BJ (cell line): ENCODE data around the gene GPC6. TPM values are rescaled to one million over a fixed set of nuclear protein-coding genes. Genes with fewer than 3 reads are reported as not detected.
A peak's percentile ranks its signal among the peaks of the same experiment; 100 is the strongest.

Experiments
- CTCF ChIA-PET: fragments of 350-600 bp; formaldehyde crosslinking; extraction: SDS; loops from one replicate; lab custom pipeline; 2021; ENCODE audit warnings: antibody characterized with exemption, inconsistent platforms; lab: Yijun Ruan, JAX
- POLR2A ChIA-PET: fragments of 300-600 bp; sonication (Branson Sonifier 250); formaldehyde crosslinking; extraction: SDS; loops from one replicate; lab custom pipeline; 2021; ENCODE audit warnings: antibody characterized with exemption; lab: Charles Lee
- DNase-seq: peaks from one replicate; pipeline ENCODE4 v3.0.0-alpha.2; 2011; ENCODE audit warnings: low read depth
- H3K27me3 ChIP-seq: 2 replicates; pipeline ENCODE4 v1.6.0; 2011; ENCODE audit warnings: low read length; ENCODE audit not compliant: control insufficient read depth, insufficient read depth
- H3K36me3 ChIP-seq: 2 replicates; pipeline ENCODE4 v1.5.1; 2011; ENCODE audit warnings: low read length; ENCODE audit not compliant: control insufficient read depth, insufficient read depth
- H3K4me3 ChIP-seq: 2 replicates; pipeline ENCODE4 v1.5.1; 2011; ENCODE audit warnings: low read depth, mild to moderate bottlenecking, control low read depth, low read length
- polyA plus RNA-seq: library from polyadenylated mRNA; depleted of rRNA; stranded (reverse); fragments of >200 nt; gene quantifications from 2 replicates; pipeline ENCODE4 v1.2.3, GENCODE V29; 2011
- TF ChIP-seq, protein P1 (sequence below): IDR thresholded peaks from 2 replicates; pipeline ENCODE4 v1.5.1; 2011; ENCODE audit warnings: low read depth, mild to moderate bottlenecking, control low read depth, inconsistent platforms, low read length, moderate library complexity; ENCODE audit not compliant: insufficient read depth

Gene GPC6
- polyA plus RNA-seq, 1 experiment, result 23.0 TPM

DNA sequence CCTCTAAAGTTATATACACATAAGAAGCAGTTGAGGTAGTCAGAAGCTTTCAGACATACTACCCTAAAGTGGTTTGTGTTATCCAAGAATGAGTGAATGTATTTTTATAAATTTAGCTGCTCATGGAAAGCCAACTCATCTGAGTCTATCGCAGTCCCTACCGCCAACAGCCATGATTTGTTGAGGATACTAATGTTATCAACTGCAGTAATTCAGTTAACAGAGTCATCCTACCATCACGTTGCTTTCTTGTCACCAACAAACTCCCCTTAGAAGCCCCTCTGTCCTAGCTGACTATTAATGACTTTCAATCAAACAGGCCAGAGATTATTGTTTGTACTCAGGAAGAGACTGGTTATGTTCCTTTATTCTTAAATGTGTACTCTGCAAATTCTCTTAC is 1083.0 kb downstream of the GPC6 start:
- Histone ChIP-seq H3K36me3 (no peaks in the 10 kb centered on the region), H3K4me3 (no peak overlapping the region), H3K27me3 (no peaks in the 10 kb centered on the region)
- POLR2A ChIA-PET, result no interaction called here
- DNase-seq, result no peak
- TF ChIP-seq, protein P1, sequence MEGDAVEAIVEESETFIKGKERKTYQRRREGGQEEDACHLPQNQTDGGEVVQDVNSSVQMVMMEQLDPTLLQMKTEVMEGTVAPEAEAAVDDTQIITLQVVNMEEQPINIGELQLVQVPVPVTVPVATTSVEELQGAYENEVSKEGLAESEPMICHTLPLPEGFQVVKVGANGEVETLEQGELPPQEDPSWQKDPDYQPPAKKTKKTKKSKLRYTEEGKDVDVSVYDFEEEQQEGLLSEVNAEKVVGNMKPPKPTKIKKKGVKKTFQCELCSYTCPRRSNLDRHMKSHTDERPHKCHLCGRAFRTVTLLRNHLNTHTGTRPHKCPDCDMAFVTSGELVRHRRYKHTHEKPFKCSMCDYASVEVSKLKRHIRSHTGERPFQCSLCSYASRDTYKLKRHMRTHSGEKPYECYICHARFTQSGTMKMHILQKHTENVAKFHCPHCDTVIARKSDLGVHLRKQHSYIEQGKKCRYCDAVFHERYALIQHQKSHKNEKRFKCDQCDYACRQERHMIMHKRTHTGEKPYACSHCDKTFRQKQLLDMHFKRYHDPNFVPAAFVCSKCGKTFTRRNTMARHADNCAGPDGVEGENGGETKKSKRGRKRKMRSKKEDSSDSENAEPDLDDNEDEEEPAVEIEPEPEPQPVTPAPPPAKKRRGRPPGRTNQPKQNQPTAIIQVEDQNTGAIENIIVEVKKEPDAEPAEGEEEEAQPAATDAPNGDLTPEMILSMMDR, result no peak
- CTCF ChIA-PET, result no interaction called here

DNA sequence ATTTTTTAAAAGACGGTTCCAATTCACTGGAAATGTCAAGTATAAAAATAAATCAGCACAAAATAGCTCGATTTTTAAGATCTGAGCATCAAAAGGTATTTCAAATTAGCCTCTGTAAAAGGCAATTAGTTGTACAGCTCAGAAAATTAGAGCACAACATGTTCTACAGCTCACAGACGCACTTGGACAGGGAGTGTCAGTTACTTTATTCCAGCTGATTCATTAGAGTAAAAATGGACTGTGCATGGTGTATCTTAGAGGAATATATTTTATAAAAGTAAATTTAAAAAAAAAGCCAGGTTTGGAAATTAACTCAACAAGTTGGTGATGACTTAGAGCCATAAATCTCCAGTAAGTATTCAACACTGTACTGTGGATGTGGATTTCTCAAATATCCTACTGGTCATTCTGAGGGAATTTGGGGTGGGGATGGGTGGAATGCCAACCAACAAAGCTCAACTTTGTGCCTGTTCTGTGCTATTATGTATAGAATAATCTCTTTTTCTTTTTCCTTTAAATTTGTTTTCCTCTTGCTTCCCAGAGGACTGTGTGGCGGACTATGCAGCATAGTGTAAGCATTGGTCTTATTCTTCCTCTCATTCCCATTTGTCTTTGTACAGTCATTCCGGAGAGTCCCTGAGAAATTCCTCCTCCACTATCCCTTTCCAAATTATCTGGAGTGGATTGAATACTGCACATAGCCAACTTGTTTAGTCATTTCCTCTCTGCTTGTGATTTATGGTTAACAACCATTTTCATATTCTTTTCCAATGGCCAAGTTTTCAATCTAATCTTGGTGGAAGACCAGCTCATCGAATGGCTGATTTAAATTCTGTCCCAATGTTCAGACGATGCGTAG is 1083.6 kb downstream of the GPC6 start:
- TF ChIP-seq, protein P1, result no peak
- ChIA-PET CTCF (interaction anchor here (0.6 kb wide), 1 partner anchor 20 kb away, joined by 3 read pairs; no protein-coding TSS in a partner anchor), POLR2A (no interaction called here)
- Histone ChIP-seq H3K36me3 (no peaks in the 10 kb centered on the region), H3K27me3 (no peaks in the 10 kb centered on the region), H3K4me3 (no peak overlapping the region)
- DNase-seq, result peak; percentile 63

DNA sequence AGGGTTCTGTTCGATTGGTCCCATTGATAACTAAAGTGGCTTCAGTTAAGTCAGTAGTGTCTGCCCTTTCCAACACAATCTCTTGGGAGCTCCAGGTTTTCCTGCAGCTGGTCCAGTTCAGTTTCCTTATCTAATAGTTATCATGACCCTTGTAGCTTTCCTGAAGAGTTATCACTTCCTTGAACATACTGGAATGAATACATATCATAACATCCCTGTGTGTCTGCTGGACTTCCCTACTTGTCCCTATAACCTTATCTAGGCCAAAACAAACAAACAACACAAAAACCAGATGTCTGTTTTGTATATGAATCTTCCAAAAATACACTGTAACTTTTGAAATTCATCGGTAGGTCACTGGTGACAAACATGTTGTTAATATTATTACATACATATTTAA is 1085.3 kb downstream of the GPC6 start:
- TF ChIP-seq, protein P1, result no peak

GRCh38 chr13:94312511-94313216 is 1086.1 kb downstream of the GPC6 start:
- ChIA-PET POLR2A (no interaction called here), CTCF (interaction anchor here (1.3 kb wide), 1 partner anchor 8 kb away, joined by 3 read pairs; no protein-coding TSS in a partner anchor)
- TF ChIP-seq, protein P1, result no peak
- H3K4me3 ChIP-seq, result no peak overlapping the region
- no peaks in the 10 kb centered on the region for H3K36me3 ChIP-seq
- no peak for DNase-seq
- no peaks in the 10 kb centered on the region for H3K27me3 ChIP-seq

More for the DNA sequence above, 1085.3 kb downstream of the GPC6 start:
- no peak for DNase-seq
- H3K27me3 ChIP-seq, result no peaks in the 10 kb centered on the region
- no peak overlapping the region for H3K4me3 ChIP-seq
- H3K36me3 ChIP-seq, result no peaks in the 10 kb centered on the region
- ChIA-PET POLR2A (no interaction called here), CTCF (interaction anchor here (1.3 kb wide), 1 partner anchor 9 kb away, joined by 3 read pairs; no protein-coding TSS in a partner anchor)

DNA sequence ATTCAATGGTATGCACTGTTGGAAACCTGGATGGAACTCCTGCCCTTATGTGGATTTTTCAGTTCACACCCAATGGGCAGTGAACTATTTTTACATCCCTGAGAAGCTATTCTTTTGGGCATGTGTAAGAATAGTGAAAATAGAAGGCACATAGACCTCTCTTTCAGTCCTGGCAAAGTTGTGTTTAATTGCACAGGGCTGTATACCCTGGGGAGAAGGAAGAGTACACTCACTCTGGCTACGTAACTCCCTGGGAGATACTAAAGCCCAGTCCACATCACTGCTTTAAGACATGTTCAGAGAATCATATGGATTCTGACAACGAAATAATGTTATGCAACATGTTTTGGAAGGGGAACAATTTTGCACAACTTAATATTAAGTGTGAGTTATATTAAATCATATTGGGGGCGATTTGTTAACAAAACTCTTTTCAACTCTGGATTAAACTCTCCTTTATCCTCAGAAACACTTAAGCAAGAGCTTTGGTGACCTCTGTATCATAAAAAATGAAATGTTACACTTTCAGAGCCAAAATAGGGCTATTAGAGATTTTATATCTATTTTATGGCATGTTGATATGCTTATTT is 1086.8 kb downstream of the GPC6 start:
- Histone ChIP-seq H3K4me3 (no peak overlapping the region), H3K36me3 (no peaks in the 10 kb centered on the region), H3K27me3 (no peaks in the 10 kb centered on the region)
- TF ChIP-seq, protein P1, result no peak
- POLR2A ChIA-PET, result no interaction called here
- DNase-seq, result no peak
- CTCF ChIA-PET, result no interaction called here
